Measurements from ENCODE around the gene APH1A. TPM values are rescaled to one million over a fixed set of nuclear protein-coding genes. Genes with fewer than 3 reads are reported as not detected.

APH1A gene
- total and polyA plus RNA-seq, 2 of the 13 experiments (the other 11 are each of a cell fraction or from before 2014, with no cell fraction given) = 114 to 130 TPM

DNA sequence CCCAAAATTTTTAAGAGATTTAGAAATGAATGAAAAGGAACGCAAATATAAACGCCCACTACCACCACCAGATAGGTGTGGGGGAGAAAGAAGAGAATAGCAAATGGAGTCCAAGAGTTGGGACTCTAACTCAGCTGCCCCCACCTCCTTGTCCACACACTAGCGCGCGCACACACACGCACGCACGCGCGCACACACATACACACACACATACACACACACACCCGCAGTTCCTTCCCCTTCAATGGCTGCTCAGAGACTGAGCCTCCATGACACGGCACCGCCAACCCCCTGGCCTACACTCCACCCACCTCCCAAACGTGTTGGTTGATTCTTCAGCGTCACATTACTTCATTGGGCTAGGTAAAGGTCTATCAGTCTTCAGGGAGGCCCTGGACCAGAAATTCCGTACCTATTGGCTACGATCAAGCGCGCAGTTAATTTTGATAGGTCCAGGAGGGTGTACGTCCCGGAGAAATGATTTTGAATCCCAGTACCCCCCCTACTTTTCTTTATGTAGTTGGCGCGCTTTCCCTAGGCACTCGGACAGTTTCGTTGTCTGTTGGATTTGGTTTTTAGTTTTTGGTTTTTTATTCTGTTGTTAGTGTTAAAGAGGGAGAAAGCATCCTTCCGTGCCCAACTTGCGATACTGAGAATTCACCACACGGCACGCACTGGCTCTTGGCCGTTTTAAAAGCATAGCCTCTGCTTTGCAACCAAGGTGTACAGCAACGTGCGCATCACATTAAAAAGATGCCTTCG is 32.8 kb downstream of the APH1A start, which contains the start of gene ANP32E (continued):
- TF ChIP-seq ZNF496 (CRISPR knock-in tag; IDR thresholded peaks at IDR 0.05; ENCODE audit: insufficient replicate concordance) = no peak
- no peak for TF ChIP-seq STAG1 (CRISPR knock-in tag; IDR thresholded peaks at IDR 0.05)
- TF ChIP-seq PPARG (CRISPR knock-in tag; conservative IDR thresholded peaks at IDR 0.05) = no peak
- TF ChIP-seq ZNF766 (CRISPR knock-in tag; IDR thresholded peaks at IDR 0.05; ENCODE audit: borderline replicate concordance) = 0 out of 2 replicates have a peak, but pooled peaks have one; percentile 33
- TF ChIP-seq ZBTB40 (IDR thresholded peaks at IDR 0.05) = no peak
- TF ChIP-seq ZBTB40 (CRISPR knock-in tag; IDR thresholded peaks at IDR 0.05) = peak; percentile 50; the same call in 1 of the 2 replicates
- TF ChIP-seq MXD4 (CRISPR knock-in tag; IDR thresholded peaks at IDR 0.05) = no peak
- no peak for TF ChIP-seq U2AF1 (optimal IDR thresholded peaks at IDR 0.05; ENCODE audit: low read depth, low read length)
- TF ChIP-seq SKI (IDR thresholded peaks at IDR 0.05; ENCODE audit: partially characterized antibody) = no peak
- peak; percentile 48; the same call in 1 of the 2 replicates for TF ChIP-seq SIN3A (IDR thresholded peaks at IDR 0.05; ENCODE audit: borderline replicate concordance, low read depth, low read length)
- TF ChIP-seq ZMYM2 (CRISPR knock-in tag; IDR thresholded peaks at IDR 0.05) = peak; percentile 38; the same call in 1 of the 2 replicates
- no peak for TF ChIP-seq SMAD9 (CRISPR knock-in tag; IDR thresholded peaks at IDR 0.05)
- TF ChIP-seq ZFP37 (CRISPR knock-in tag; IDR thresholded peaks at IDR 0.05; ENCODE audit: borderline replicate concordance) = peak; percentile 86
- TF ChIP-seq SNAPC4 (CRISPR knock-in tag; IDR thresholded peaks at IDR 0.05) = no peak
- TF ChIP-seq ZNF350 (CRISPR knock-in tag; IDR thresholded peaks at IDR 0.05; ENCODE audit: borderline replicate concordance, low read depth) = peak; percentile 55; the same call in 1 of the 2 replicates
- no peak for TF ChIP-seq ZNF235 (CRISPR knock-in tag; IDR thresholded peaks at IDR 0.05; ENCODE audit: borderline replicate concordance)

All from HepG2 (cell line).